KG1 (cell line): ENCODE results near the gene DCP1B.

Experiments used
- DNase-seq: peaks from one replicate; lab custom pipeline; 2025; lab: John Stamatoyannopoulos, UW

DCP1B gene

GRCh38 chr12:2017546-2018337 is 13.5 kb upstream of the DCP1B start:
- DNase-seq = no peak

GRCh38 chr12:2016862-2017545 is 12.7 kb upstream of the DCP1B start:
- DNase-seq = no peak

GRCh38 chr12:2014231-2014630 is 10.0 kb upstream of the DCP1B start:
- DNase-seq = no peak

GRCh38 chr12:2013527-2014223 is 9.4 kb upstream of the DCP1B start:
- no peak for DNase-seq

- DNase-seq = no peak
Measured at GRCh38 chr12:2013086-2013485, 8.8 kb upstream of the DCP1B start.

- DNase-seq = no peak
Measured at GRCh38 chr12:2011643-2012607, 7.7 kb upstream of the DCP1B start.

- no peak for DNase-seq
Measured at GRCh38 chr12:2009623-2010022, 5.4 kb upstream of the DCP1B start.

- DNase-seq = no peak
Measured at GRCh38 chr12:2008677-2009076, 4.4 kb upstream of the DCP1B start.

GRCh38 chr12:2003676-2004112 is 563 bp downstream of the DCP1B start:
- peak; percentile 56 for DNase-seq

GRCh38 chr12:1995205-1995896 is 8.9 kb downstream of the DCP1B start:
- DNase-seq = no peak

- no peak for DNase-seq
Measured at GRCh38 chr12:1994429-1995143, 9.7 kb downstream of the DCP1B start.

GRCh38 chr12:1993871-1994371 is 10.3 kb downstream of the DCP1B start:
- DNase-seq = no peak

- no peak for DNase-seq
Measured at GRCh38 chr12:1993341-1993740, 10.9 kb downstream of the DCP1B start.

GRCh38 chr12:1992732-1993131 is 11.5 kb downstream of the DCP1B start:
- no peak for DNase-seq

- DNase-seq = no peak
Measured at GRCh38 chr12:1989111-1989510, 15.1 kb downstream of the DCP1B start.

- no peak for DNase-seq
Measured at GRCh38 chr12:1984759-1985158, 19.5 kb downstream of the DCP1B start.

GRCh38 chr12:1980282-1980681 is 24.0 kb downstream of the DCP1B start:
- DNase-seq = no peak

GRCh38 chr12:1978078-1978862 is 26.0 kb downstream of the DCP1B start:
- DNase-seq = no peak

- no peak for DNase-seq
Measured at GRCh38 chr12:1977588-1977987, 26.7 kb downstream of the DCP1B start.
